Right lobe of liver (tissue), 6 donors: Measurements from ENCODE around the gene KIF3B. TPM values are rescaled to one million over a fixed set of nuclear protein-coding genes. Genes with fewer than 3 reads are reported as not detected.

Experiments used
- ATAC-seq, 4 donors: fragments of 200-7000 bp; cut with Tn5 transposase; one replicate each; pipeline ENCODE4 v1.9.1; 2020; ENCODE audit warnings: mild to moderate bottlenecking in 4 of 4, moderate library complexity in 4 of 4
- DNase-seq, 3 donors: peaks; one replicate each; pipeline ENCODE4 v3.0.0-alpha.2; 2020
- H3K27ac ChIP-seq, 3 donors: fragments of 200-600 bp; one replicate each; pipeline ENCODE4 v1.8.0; 2022
- H3K27me3 ChIP-seq, 2 donors: fragments of 200-600 bp; one replicate each; pipeline ENCODE4 v1.8.0; 2022
- H3K36me3 ChIP-seq, 4 donors: fragments of 200-600 bp; sonication (generic) in 1 of 4; one replicate each; pipeline versions ENCODE4 v1.5.1 to v1.8.0; 2017 to 2022; ENCODE audit warnings: control low read depth in 1 of 4
- H3K4me1 ChIP-seq, 4 donors: fragments of 200-600 bp; sonication (generic) in 1 of 4; one replicate each; pipeline versions ENCODE4 v1.5.1 to v1.8.0; 2017 to 2022; ENCODE audit warnings: control low read depth in 1 of 4
- H3K4me3 ChIP-seq, 3 donors: fragments of 200-600 bp; one replicate each; pipeline ENCODE4 v1.8.0; 2022
- H3K9me3 ChIP-seq, 4 donors: fragments of 200-600 bp; sonication (generic) in 1 of 4; one replicate each; pipeline versions ENCODE4 v1.5.1 to v1.8.0; 2017 to 2022; ENCODE audit warnings: control low read depth in 1 of 4
- CTCF ChIP-seq, 4 donors: fragments of 200-600 bp in 3 of 4; fragments of 450-650 bp in 1 of 4; IDR thresholded peaks; one replicate each; pipeline versions ENCODE4 v1.5.1 to v1.8.0; 2016 to 2022; ENCODE audit warnings: antibody characterized with exemption in 4 of 4, mild to moderate bottlenecking in 2 of 4
- POLR2A ChIP-seq: fragments of 450-650 bp; IDR thresholded peaks from one replicate; pipeline ENCODE4 v1.6.1; 2017; ENCODE audit warnings: antibody characterized with exemption, mild to moderate bottlenecking
- WGBS: methylation state at CpG from one replicate; pipeline ENCODE4 v1.1.6; 2018; ENCODE audit warnings: low coverage, low lambda C conversion rate; ENCODE audit not compliant: insufficient coverage; ENCODE audit errors: missing lambda C conversion rate; 5-methylcytosine and 5-hydroxymethylcytosine counted together
- intact Hi-C, 2 donors: fragments of 100-400 bp; cut with DNase I; formaldehyde crosslinking; loops; one replicate each; pipeline versions ENCODE4 v1.11.2 to v1.14.1; 2022
- total RNA-seq, 6 experiments: library from RNA; depleted of rRNA in 2 of 6; stranded (reverse); fragments of >200 nt in 2 of 6; fragmentation: NEBNext Ultra II Directional in 3 of 6; extraction: Animal tissue kit (Norgen Biotek cat#: 25700) in 3 of 6; gene quantifications; one replicate each; pipeline versions ENCODE4 v1.1.0 to v1.2.4, GENCODE V29; 2016 to 2023
- donor health status: DM: no; HTN: yes; CAD: no.
- donor health status: DM: no; HTN: no; CAD: no.
- donor health status: DM: no; HTN: no; CAD: no.
- donor health status: DM: no; HTN: yes; CAD: no.
- donor health status: DM: no; HTN: yes; CAD: no.

KIF3B gene
- total RNA-seq, 6 experiments from 2014 or later: 16.4 to 23.6 (median 20.7) TPM

DNA sequence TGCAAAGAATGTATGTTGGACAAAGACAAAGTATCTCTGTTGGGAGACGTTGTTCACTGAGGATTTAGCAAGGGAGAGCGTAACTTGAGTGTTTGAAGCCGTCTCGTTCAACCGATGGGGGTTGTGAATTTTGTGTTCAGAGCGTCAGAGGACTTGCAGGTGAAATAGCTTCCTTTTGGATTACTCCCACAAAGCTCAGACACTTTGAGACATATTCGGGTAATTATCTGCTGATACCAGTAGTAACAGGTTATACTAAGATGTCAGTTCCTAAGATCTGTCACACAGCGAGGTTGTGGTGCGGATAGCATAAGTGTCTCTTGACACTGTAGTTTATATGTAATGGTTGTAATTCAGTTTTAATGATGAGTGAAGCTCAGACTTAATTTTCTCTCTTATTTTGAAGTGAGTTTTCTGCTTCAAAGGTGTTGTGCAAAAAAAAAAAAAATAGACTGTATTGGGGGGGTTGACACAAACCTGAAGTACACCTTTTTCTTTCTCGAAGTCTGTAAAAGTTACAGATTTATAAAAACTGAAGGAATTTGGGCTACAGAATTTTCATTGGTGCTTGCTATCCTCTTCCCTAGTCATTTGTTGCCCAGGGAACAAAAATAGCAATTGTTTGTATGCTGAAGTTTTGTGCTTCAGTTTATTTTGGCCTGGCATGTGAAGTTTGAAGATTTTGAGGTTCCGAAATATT lies 82.3 kb downstream of the KIF3B start:
- TF ChIP-seq POLR2A (no peak), CTCF (IDR thresholded peaks at IDR 0.05) (no peak)
- DNase-seq (no peak), ATAC-seq (no peak)
- Histone ChIP-seq H3K4me1 (peaks cover 0 to 37% (median 13%) of the 10 kb centered on the region in 4 donors), H3K36me3 (no peaks in the 10 kb centered on the region), H3K27ac (peak overlapping the region; percentile 84 to 97 (median 94)), H3K9me3 (no peaks in the 10 kb centered on the region), H3K27me3 (no peaks in the 10 kb centered on the region), H3K4me3 (peak overlapping the region; percentile 87 to 96 (median 92))
- intact Hi-C loops: loop anchor here in 1 of 2 donors (10.0 kb wide), 1 partner anchor 95 kb away; no protein-coding TSS in a partner anchor
- 4% methylated on average over 11 of the region's 11 CpGs for WGBS

GRCh38 chr20:32360333-32360634 lies 82.8 kb downstream of the KIF3B start:
- no peaks in the 10 kb centered on the region for H3K36me3 ChIP-seq
- intact Hi-C loops: no loop called here
- WGBS: 1% methylated on average over 5 of the region's 5 CpGs
- DNase-seq (no peak), ATAC-seq (no peak)
- TF ChIP-seq CTCF (IDR thresholded peaks at IDR 0.05) (no peak), POLR2A (no peak)
- H3K27ac ChIP-seq: peak overlapping the region in 1 of 3 donors; percentile 97
- H3K4me1 ChIP-seq: peaks cover 0 to 40% (median 13%) of the 10 kb centered on the region in 4 donors
- no peaks in the 10 kb centered on the region for H3K9me3 ChIP-seq
- no peaks in the 10 kb centered on the region for H3K27me3 ChIP-seq
- H3K4me3 ChIP-seq: peak overlapping the region; percentile 87 to 96 (median 92)

GRCh38 chr20:32362901-32363364 lies 85.5 kb downstream of the KIF3B start:
- intact Hi-C loops: no loop called here
- ATAC-seq (no peak), DNase-seq (no peak)
- Histone ChIP-seq H3K4me3 (no peak overlapping the region), H3K27me3 (no peaks in the 10 kb centered on the region), H3K4me1 (peaks cover 0 to 57% (median 25%) of the 10 kb centered on the region in 4 donors), H3K27ac (no peak overlapping the region), H3K9me3 (no peaks in the 10 kb centered on the region), H3K36me3 (no peaks in the 10 kb centered on the region)
- 25% methylated on average over 4 of the region's 4 CpGs for WGBS
- TF ChIP-seq POLR2A: no peak
- no peak for TF ChIP-seq CTCF (IDR thresholded peaks at IDR 0.05)

- H3K27ac ChIP-seq: no peak overlapping the region
These were observed 86.0 kb downstream of the KIF3B start for GRCh38 chr20:32363492-32363891.

More at GRCh38 chr20:32363492-32363891, 86.0 kb downstream of the KIF3B start:
- Histone ChIP-seq H3K4me1 (peaks cover 0 to 62% (median 26%) of the 10 kb centered on the region in 4 donors), H3K27me3 (no peaks in the 10 kb centered on the region), H3K9me3 (no peaks in the 10 kb centered on the region), H3K36me3 (no peaks in the 10 kb centered on the region), H3K4me3 (no peak overlapping the region)
- ATAC-seq (no peak), DNase-seq (no peak)
- WGBS: 79% methylated on average over 2 of the region's 2 CpGs
- intact Hi-C loops: no loop called here
- TF ChIP-seq POLR2A: no peak
- no peak for TF ChIP-seq CTCF (IDR thresholded peaks at IDR 0.05)
